ENCODE measurements around the gene ZNF135.

Gene ZNF135

GRCh38 chr19:58059003-58059670 is at the start of gene ZNF135:
ZNF135 (plus strand) TSS chr19:58059282; CDS start chr19:58060003, 721 bp downstream.
- DNase-seq, result no peak

DNA sequence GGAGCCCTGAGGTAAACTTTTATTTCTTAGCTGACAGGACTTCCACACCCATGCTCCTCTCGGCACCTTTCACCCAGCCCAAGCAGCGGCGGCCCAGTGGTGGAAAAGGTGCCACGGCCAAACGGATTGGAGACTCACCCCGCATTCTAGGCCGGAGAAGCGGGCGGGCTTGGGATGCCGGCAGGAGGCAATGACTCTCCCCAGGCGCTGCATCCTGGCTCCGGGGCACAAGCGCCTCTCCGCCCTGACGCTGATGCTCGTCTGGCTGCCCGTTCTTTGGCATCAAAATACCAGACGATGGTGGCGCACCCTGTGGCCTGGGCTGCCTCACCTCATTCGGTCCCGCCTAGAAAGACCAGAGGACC is 49.8 kb upstream of the ZNF135 start:
- no peak for DNase-seq

- DNase-seq, result peak; percentile 37
Measured at GRCh38 chr19:58009666-58010301, 49.3 kb upstream of the ZNF135 start.

GRCh38 chr19:58010507-58010906 is 48.6 kb upstream of the ZNF135 start:
- no peak for DNase-seq

GRCh38 chr19:58014141-58014540 is 44.9 kb upstream of the ZNF135 start:
- DNase-seq, result no peak

GRCh38 chr19:58020129-58020528 is 39.0 kb upstream of the ZNF135 start:
- no peak for DNase-seq

- no peak for DNase-seq
Measured at GRCh38 chr19:58021541-58022282, 37.4 kb upstream of the ZNF135 start.

GRCh38 chr19:58022283-58022660 is 36.8 kb upstream of the ZNF135 start:
- no peak for DNase-seq

DNA sequence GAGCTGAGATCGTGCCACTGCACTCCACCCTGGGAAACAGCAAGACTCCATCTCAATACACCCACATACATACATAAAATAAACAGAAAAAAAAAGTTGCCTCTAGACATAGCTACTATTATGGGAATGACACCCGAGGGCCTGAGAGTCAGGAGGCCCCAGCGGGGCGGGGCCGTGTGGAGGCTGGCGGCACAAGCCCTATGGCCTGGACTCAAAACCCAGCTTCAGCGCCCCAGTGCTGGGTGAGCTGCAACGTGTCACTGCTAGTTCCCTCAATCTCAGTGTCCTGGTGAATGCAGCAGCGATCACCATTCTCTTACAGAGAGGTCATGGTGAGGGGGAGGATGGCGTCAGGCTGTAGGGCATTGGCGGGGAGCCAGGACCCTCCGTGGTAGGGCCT is 34.4 kb upstream of the ZNF135 start:
- no peak for DNase-seq

DNA sequence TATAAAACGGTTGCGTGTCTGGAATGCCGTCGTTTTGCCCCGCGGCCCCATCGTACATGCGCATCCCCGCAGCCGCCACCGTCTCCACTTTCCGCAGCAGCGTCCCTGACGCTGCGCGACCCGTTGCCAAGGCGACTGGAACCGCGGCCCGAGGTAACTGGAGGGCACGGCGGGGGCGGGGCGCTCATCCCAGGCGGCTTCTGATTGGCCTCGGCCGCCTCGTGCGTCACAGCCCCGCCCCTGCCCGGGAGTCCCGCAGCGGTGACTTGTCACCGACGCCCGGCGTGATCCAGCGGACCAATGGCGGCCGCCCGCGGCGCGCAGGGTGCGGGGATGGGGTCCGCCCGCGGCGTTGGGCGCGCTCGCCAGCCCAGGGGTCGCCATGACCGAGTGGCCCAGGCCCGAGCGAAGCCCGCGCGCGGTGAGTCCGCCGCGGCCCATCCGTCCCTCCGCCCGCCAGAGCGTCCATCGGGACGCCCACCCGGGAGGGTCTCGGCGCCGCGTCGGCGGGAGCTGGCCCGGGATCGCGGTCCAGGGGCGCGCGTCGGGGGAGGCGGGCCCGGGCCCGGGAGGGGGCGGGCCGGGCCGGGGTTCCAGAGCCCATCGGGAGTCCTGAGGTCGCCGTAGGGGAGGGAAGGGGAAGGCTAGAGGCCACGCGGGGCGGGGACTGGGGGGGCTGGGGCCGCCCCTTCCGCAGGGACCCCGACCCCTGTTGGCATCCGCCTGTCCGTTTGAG is 25.2 kb upstream of the ZNF135 start, which contains the start of gene ZSCAN1:
Gene ZSCAN1, plus strand, starts transcription at position 285 of the 736 bp plus-strand sequence. CDS start 3,812 bp downstream, outside the sequence.
- DNase-seq, result no peak

- DNase-seq, result no peak
Measured at GRCh38 chr19:58034477-58034793, 24.6 kb upstream of the ZNF135 start.

GRCh38 chr19:58035863-58036262 is 23.2 kb upstream of the ZNF135 start:
- DNase-seq, result no peak

DNA sequence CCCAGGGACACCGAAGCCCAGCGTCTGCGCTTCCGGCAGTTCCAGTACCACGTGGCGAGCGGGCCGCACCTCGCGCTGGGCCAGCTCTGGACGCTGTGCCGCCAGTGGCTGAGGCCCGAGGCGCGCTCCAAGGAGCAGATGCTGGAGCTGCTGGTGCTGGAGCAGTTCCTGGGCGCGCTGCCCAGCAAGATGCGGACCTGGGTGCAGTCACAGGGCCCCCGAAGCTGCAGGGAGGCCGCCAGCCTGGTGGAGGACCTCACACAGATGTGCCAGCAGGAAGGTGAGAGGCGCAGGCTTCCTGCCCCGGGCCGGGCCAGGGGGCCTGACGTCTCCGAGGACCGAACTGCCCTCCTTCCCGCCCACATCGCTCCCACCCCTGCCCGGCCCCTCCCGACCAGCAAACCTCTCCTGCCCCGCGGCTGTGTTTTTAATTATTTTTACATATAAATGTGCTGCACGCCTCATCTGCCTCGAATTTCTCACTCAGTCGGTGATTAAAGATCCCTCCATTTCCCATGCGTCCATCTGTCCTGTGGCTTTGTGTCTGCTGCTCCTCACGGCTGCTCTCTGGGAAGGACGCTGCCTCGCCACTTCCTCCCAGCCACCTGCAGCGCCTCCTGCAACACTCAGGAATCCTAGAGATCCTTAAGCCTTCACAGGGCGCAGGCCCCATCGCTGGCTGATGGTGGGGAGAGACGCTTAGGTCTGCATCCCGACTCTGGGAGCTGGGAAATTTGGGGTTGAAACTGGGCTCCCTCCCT is 21.0 kb upstream of the ZNF135 start:
- no peak for DNase-seq

DNA sequence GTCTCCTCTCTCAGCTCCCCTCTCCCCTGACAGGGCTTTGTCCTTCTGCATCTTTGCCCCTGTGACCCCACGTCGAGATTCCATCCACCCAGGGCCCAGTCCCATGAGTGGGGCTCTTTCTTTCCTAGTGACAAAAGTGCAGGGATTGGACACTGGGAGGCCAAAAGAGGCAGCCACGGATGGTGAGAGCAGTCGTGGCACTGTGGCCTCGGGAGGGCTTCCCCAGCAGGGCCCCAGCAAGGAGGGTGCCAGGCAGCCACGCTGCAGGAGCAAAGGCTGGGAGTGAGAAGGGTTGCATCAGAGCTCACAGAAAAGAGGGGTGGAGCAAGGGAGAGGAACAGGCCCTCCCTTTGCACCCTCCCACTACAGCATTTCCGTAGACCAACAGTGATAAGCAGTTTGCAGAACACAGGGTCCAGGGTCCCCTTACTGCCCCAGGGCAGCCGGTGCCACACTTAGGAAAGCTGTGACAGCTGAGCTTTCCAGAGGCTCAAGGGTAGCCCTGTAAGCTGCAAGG is 20.3 kb upstream of the ZNF135 start:
- no peak for DNase-seq

DNA sequence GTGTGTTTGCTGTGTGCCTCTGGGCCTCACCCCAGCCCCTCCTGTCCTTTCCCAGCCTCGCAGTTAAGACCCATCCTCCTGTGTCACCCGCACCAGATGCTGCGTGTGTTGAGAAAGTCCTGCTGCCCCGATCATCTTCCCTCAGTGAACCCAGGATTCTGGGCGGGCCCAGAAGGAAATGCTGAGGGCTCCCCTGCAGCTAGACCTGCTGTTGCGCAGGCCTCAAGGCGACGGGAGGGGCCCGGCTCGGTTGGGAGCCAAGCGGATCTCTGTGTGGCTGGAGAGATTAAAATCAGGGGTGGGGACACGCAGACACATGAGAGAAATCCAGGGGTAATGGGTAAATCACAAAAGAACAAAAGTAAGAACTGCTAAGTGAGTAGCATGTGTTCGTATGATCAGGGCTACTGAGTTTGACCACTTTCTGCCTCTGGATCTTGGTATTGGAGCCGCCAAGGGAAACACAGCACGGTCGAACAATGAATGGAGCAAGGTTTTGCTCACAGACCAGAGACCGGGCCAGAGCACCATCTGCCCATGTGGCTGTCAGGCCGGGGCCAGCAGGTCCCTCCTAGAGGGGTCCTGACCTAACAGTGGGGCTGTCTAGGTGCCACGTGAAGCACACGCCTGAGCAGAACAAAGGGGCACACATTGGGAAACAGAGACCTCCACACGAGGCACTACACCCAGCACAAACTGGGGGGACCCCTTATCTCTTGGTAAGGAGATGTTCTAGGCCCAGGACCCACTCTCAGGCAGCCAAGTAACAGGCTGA is 18.1 kb upstream of the ZNF135 start:
- DNase-seq, result no peak

GRCh38 chr19:58042495-58043340 is 16.4 kb upstream of the ZNF135 start:
- DNase-seq, result no peak

- no peak for DNase-seq
Measured at GRCh38 chr19:58044391-58044790, 14.7 kb upstream of the ZNF135 start.

DNA sequence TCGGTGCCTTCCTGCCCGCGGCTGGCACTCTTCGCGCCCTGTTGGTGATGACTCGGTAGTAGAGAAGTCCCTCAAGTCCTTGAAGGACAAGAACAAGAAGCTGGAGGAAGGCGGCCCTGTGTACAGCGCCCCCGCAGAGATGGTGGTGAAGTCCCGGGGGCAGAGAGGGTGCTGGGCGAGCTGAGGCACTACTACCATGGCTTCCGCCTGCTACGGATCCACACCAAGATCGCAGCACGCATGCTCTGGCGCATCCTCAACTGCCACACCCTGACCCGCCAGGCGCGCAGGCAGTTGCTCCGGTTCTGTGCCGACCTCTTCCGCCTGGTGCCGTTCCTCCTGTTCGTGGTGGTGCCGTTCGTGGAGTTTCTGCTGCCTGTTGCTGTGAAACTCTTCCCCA is 14.2 kb upstream of the ZNF135 start:
- no peak for DNase-seq

DNA sequence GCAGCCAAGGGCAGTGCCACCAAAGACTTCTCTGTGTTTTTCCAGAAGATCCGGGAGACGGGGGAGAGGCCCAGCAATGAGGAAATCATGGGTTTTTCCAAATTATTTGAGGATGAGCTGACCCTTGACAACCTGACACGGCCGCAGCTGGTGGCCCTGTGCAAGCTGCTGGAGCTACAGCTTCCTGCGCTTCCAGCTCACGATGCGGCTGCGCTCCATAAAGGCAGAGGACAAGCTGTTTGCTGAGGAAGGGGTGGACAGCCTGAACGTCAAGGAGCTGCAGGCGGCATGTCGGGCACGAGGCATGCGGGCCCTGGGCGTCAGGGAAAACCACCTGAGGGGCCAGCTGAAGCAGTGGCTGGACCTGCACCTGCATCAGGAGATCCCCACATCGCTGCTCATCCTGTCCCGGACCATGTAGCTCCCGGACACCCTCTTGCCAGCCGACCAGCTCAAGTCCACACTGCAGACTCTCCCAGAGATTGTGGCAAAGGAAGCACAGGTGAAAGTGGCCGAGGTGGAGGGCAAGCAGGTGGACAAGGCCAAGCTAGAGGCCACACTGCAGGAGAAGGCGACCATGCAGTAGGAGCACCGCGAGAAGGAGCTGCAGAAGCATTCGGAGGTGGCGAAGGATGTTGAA is 13.6 kb upstream of the ZNF135 start:
- no peak for DNase-seq

DNA sequence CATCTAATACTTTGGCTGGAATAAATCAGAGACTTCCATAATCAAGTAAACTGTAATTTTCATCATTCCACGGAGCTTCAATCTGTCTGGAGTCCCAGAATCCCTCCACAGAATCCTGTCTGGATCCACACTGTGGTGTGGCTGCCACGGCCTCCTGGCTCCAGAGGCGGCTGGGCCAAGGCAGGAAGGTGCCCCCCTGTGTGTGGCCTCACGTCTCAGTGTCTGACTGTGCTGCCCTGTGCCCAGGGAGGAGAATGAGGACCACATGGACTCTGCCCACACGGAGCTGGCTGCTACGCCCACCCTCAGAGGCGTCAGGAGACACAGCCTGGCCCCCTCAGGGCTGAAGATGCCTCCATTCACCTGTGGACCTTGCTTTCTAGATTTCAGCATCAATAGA is 12.2 kb upstream of the ZNF135 start:
- DNase-seq, result no peak

All from MV-4-11 (cell line).